B cell (primary cell): ENCODE measurements around the gene CNTNAP2. TPM values are rescaled to one million over a fixed set of nuclear protein-coding genes. Genes with fewer than 3 reads are reported as not detected.

Experiments
- ATAC-seq: fragments of 200-7000 bp; cut with Tn5 transposase; one replicate; pipeline ENCODE4 v1.10.0; 2021; ENCODE audit warnings: low read depth, mild to moderate bottlenecking, moderate number of reproducible peaks, moderate library complexity
- CTCF ChIA-PET: fragments of 350-600 bp; sonication (Branson Sonifier 250); formaldehyde crosslinking; loops from one replicate; lab custom pipeline; 2021; ENCODE audit warnings: antibody characterized with exemption, inconsistent platforms; lab: Charles Lee
- POLR2A ChIA-PET: fragments of 350-600 bp; sonication (Branson Sonifier 250); formaldehyde crosslinking; loops from one replicate; lab custom pipeline; 2021; ENCODE audit warnings: antibody characterized with exemption; lab: Charles Lee
- DNase-seq: peaks from one replicate; pipeline ENCODE4 v3.0.0; 2013
- H2AFZ ChIP-seq: 2 replicates; pipeline ENCODE4 v1.6.1; 2012; ENCODE audit warnings: mild to moderate bottlenecking, low read depth, low read length; ENCODE audit not compliant: insufficient read depth, poor library complexity, severe bottlenecking
- H3K27ac ChIP-seq, 2 donors: 1 replicate in 1 of 2; 2 replicates in 1 of 2; pipeline ENCODE4 v1.5.1; 2012 to 2013; ENCODE audit warnings: low read length in 2 of 2, mild to moderate bottlenecking in 2 of 2, moderate library complexity in 1 of 2
- H3K27me3 ChIP-seq, 4 experiments: fragments of 200-600 bp in 1 of 4; sonication (generic) in 1 of 4; replicated peaks in 1 of 4; 1 replicate in 2 of 4; 2 replicates in 2 of 4; pipeline versions ENCODE4 v1.6.1 to v1.7.0; 2013 to 2016; ENCODE audit warnings: low read length in 3 of 4, mild to moderate bottlenecking in 2 of 4, mixed read lengths in 1 of 4, moderate library complexity in 1 of 4; ENCODE audit not compliant: insufficient read depth in 4 of 4, control insufficient read depth in 3 of 4; ENCODE audit errors: control extremely low read depth in 1 of 4
- H3K36me3 ChIP-seq, 2 experiments: replicated peaks in 1 of 2; 1 replicate in 1 of 2; 2 replicates in 1 of 2; pipeline versions ENCODE4 v1.6.1 to v1.7.1; 2013; ENCODE audit warnings: low read length in 1 of 2; ENCODE audit not compliant: insufficient read depth in 2 of 2, control insufficient read depth in 1 of 2; ENCODE audit errors: control extremely low read depth in 1 of 2, extremely low read depth in 1 of 2
- H3K4me1 ChIP-seq, 2 donors: fragments of 200-600 bp in 1 of 2; sonication (generic) in 1 of 2; 1 replicate in 1 of 2; 2 replicates in 1 of 2; pipeline versions ENCODE4 v1.5.1 to v1.6.1; 2013 to 2017; ENCODE audit warnings: low read length in 2 of 2; ENCODE audit not compliant: control insufficient read depth in 2 of 2, insufficient read depth in 2 of 2
- H3K4me2 ChIP-seq: replicated peaks from 2 replicates; pipeline ENCODE3; 2012; ENCODE audit warnings: mild to moderate bottlenecking, low read depth, low read length; ENCODE audit not compliant: poor library complexity, severe bottlenecking
- H3K4me3 ChIP-seq, 5 experiments: fragments of 200-600 bp in 1 of 5; sonication (generic) in 1 of 5; 1 replicate in 3 of 5; 2 replicates in 2 of 5; pipeline versions ENCODE4 v1.5.1 to v1.7.0; 2011 to 2016; ENCODE audit warnings: low read length in 4 of 5, mild to moderate bottlenecking in 4 of 5, low read depth in 2 of 5, control low read depth in 1 of 5, moderate library complexity in 1 of 5; ENCODE audit not compliant: insufficient read depth in 1 of 5; ENCODE audit errors: control extremely low read depth in 1 of 5, extremely low read depth in 1 of 5
- H3K79me2 ChIP-seq: fragments of 200-600 bp; sonication (generic); one replicate; pipeline ENCODE4 v1.6.0; 2016; ENCODE audit warnings: low read length; ENCODE audit not compliant: control insufficient read depth, insufficient read depth
- H3K9ac ChIP-seq: fragments of 200-600 bp; sonication (generic); 2 replicates; pipeline ENCODE4 v1.6.1; 2017; ENCODE audit warnings: mild to moderate bottlenecking, low read length, moderate library complexity
- H3K9me3 ChIP-seq, 3 donors: one replicate each; pipeline versions ENCODE4 v1.6.1 to v1.7.1; 2013; ENCODE audit warnings: low read length in 2 of 3; ENCODE audit not compliant: control insufficient read depth in 2 of 3, insufficient read depth in 1 of 3; ENCODE audit errors: control extremely low read depth in 1 of 3
- H4K20me1 ChIP-seq: 2 replicates; pipeline ENCODE4 v1.6.0; 2012; ENCODE audit warnings: mild to moderate bottlenecking, low read length; ENCODE audit not compliant: insufficient read depth, control insufficient read depth, poor library complexity, severe bottlenecking
- H3K27ac Mint-ChIP-seq: one replicate; pipeline ENCODE4 v1.8.0; 2021; ENCODE audit warnings: mixed read lengths
- H3K27me3 Mint-ChIP-seq: one replicate; pipeline ENCODE4 v1.8.0; 2021; ENCODE audit warnings: mixed read lengths
- H3K4me1 Mint-ChIP-seq: one replicate; pipeline ENCODE4 v1.8.0; 2021; ENCODE audit warnings: mixed read lengths
- H3K4me3 Mint-ChIP-seq: one replicate; pipeline ENCODE4 v1.8.0; 2021; ENCODE audit warnings: mixed read lengths
- H3K9me3 Mint-ChIP-seq: one replicate; pipeline ENCODE4 v1.8.0; 2022; ENCODE audit warnings: mixed read lengths; ENCODE audit not compliant: insufficient read depth
- EZH2 ChIP-seq: IDR thresholded peaks from 2 replicates; pipeline ENCODE4 v1.6.1; 2012; ENCODE audit warnings: borderline replicate concordance, low read depth, mild to moderate bottlenecking, moderate library complexity, low read length; ENCODE audit not compliant: insufficient read depth, poor library complexity, severe bottlenecking
- WGBS: methylation state at CpG from one replicate; pipeline ENCODE4 v1.1.5; 2013; ENCODE audit warnings: missing lambda C conversion rate; ENCODE audit not compliant: insufficient coverage; 5-methylcytosine and 5-hydroxymethylcytosine counted together
- intact Hi-C: fragments of 100-400 bp; cut with micrococcal nuclease; formaldehyde crosslinking; loops from one replicate; pipeline ENCODE4 v1.10.0; 2022
- polyA plus RNA-seq: library from polyadenylated mRNA; depleted of rRNA; stranded (reverse); fragments of >200 nt; gene quantifications from 2 replicates; pipeline ENCODE4 v1.2.3, GENCODE V29; 2012
- total RNA-seq, 2 donors: library from RNA; stranded (reverse); fragments of 120-200 nt in 1 of 2; gene quantifications; 1 replicate in 1 of 2; 2 replicates in 1 of 2; pipeline versions ENCODE4 v1.2.3 to v1.2.4, GENCODE V29; 2013 to 2022
- TF ChIP-seq, protein P1 (sequence below): fragments of 200-600 bp; IDR thresholded peaks from one replicate; pipeline ENCODE4 v1.8.0; 2022; ENCODE audit warnings: antibody characterized with exemption, mild to moderate bottlenecking

Gene CNTNAP2
- total and polyA plus RNA-seq, 2 donors (not counting 1 experiment from before 2014, with no cell fraction given) = 7.4 to 16.6 TPM

DNA sequence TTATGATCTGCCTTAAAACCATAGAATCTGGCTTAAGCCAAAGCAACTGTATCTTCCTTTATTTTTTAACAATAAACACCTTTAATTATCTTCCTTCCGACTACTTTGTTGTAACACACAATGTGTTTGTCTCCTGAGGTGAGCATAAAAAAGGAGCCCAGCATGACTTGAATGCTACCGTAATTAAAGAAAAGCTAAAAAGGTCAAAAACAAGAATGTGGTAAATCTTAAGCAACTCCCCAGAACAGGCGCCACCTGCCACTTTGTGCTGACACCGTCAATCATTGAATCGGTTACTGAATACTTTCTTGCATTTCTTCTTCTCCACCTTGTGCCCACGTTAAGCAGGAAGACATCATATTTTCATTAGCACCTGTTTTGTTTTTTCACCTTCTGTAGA is 1904.1 kb downstream of the CNTNAP2 start:
- intact Hi-C loops = no loop called here
- POLR2A ChIA-PET = no interaction called here
- 91% methylated on average over 4 of the region's 6 CpGs for WGBS
- H2AFZ ChIP-seq = no peak overlapping the region
- no peak for ATAC-seq
- no peaks in the 10 kb centered on the region for H3K4me1 ChIP-seq
- H4K20me1 ChIP-seq = no peaks in the 10 kb centered on the region
- Mint-ChIP-seq H3K27me3 (peaks cover 6% of the 10 kb centered on the region), H3K4me1 (no peaks in the 10 kb centered on the region), H3K9me3 (no peaks in the 10 kb centered on the region), H3K27ac (no peak overlapping the region), H3K4me3 (no peak overlapping the region)
- H3K4me2 ChIP-seq = no peak overlapping the region
- TF ChIP-seq, protein P1, sequence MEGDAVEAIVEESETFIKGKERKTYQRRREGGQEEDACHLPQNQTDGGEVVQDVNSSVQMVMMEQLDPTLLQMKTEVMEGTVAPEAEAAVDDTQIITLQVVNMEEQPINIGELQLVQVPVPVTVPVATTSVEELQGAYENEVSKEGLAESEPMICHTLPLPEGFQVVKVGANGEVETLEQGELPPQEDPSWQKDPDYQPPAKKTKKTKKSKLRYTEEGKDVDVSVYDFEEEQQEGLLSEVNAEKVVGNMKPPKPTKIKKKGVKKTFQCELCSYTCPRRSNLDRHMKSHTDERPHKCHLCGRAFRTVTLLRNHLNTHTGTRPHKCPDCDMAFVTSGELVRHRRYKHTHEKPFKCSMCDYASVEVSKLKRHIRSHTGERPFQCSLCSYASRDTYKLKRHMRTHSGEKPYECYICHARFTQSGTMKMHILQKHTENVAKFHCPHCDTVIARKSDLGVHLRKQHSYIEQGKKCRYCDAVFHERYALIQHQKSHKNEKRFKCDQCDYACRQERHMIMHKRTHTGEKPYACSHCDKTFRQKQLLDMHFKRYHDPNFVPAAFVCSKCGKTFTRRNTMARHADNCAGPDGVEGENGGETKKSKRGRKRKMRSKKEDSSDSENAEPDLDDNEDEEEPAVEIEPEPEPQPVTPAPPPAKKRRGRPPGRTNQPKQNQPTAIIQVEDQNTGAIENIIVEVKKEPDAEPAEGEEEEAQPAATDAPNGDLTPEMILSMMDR = no peak
- TF ChIP-seq EZH2 = no peak
- no peak overlapping the region for H3K4me3 ChIP-seq
- H3K79me2 ChIP-seq = no peaks in the 10 kb centered on the region
- DNase-seq = no peak
- H3K36me3 ChIP-seq = no peaks in the 10 kb centered on the region
- no peak overlapping the region for H3K9ac ChIP-seq
- H3K9me3 ChIP-seq = no peaks in the 10 kb centered on the region
- no peaks in the 10 kb centered on the region for H3K27me3 ChIP-seq
- CTCF ChIA-PET = no interaction called here
- H3K27ac ChIP-seq = no peak overlapping the region

DNA sequence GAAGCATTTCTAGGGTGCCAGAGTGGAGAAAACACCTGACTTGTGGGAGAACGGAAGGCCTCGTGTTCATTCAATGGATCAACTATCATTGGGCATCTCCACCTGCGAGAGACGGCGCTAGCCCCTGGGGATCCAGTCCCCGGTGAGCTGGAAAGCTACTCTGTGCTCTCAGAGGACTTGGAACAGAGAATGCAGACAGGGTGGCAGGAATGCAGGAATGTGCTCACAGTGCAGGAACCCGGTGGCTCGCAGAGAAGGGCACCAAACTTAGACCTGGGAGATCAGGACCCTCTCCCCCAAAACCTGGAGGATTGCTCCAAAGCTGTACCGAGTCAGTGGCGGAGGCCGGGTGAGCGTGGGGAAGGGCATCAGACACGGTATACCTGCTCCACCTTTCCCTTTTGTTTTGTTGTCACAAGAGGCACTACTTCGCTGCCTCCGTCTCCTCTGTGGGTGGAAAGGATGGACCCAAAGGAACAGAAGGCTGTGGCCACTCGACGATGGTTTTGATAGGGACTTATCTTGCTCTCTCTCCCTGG is 1905.0 kb downstream of the CNTNAP2 start:
- H3K27me3 Mint-ChIP-seq = peaks cover 6% of the 10 kb centered on the region
- no peak overlapping the region for H3K4me3 Mint-ChIP-seq
- no peak overlapping the region for H3K9ac ChIP-seq
- POLR2A ChIA-PET = no interaction called here
- WGBS = 89% methylated on average over 16 of the region's 17 CpGs
- H3K27me3 ChIP-seq = no peaks in the 10 kb centered on the region
- DNase-seq (no peak), ATAC-seq (no peak)
- H2AFZ ChIP-seq = no peak overlapping the region
- no peaks in the 10 kb centered on the region for H3K4me1 Mint-ChIP-seq
- H3K9me3 ChIP-seq = no peaks in the 10 kb centered on the region
- no peaks in the 10 kb centered on the region for H4K20me1 ChIP-seq
- H3K27ac ChIP-seq = no peak overlapping the region
- no peak overlapping the region for H3K27ac Mint-ChIP-seq
- no peak overlapping the region for H3K4me2 ChIP-seq
- no peak for TF ChIP-seq EZH2
- TF ChIP-seq, protein P1 = no peak
- H3K9me3 Mint-ChIP-seq = no peaks in the 10 kb centered on the region
- no peak overlapping the region for H3K4me3 ChIP-seq
- no peaks in the 10 kb centered on the region for H3K4me1 ChIP-seq
- intact Hi-C loops = no loop called here
- CTCF ChIA-PET = no interaction called here
- H3K79me2 ChIP-seq = no peaks in the 10 kb centered on the region
- no peaks in the 10 kb centered on the region for H3K36me3 ChIP-seq
